Stimulated activated CD8-positive, alpha-beta memory T cell treated with anti-CD3 and anti-CD28 coated beads, Interleukin-2, amount 100 ng/mL, for 48 hours (primary cell): ENCODE data around the gene CAVIN1.
A peak's percentile ranks its signal among the peaks of the same experiment; 100 is the strongest.
"Not testable (repeated sequence)": the region's sequence is repeated elsewhere in the genome, so short reads cannot be mapped to it uniquely, and the experiment has no call there.

Experiments
- DNase-seq, 2 donors: peaks; one replicate each; pipeline ENCODE4 v3.0.0-alpha.2; 2020; ENCODE audit warnings: low read depth in 2 of 2

The CAVIN1 gene

GRCh38 chr17:42422958-42423712, at the start of gene CAVIN1:
Gene CAVIN1, minus strand, starts transcription at chr17:42423256. Its CDS starts 159 bp downstream, at chr17:42423097.
- DNase-seq: peak in 1 of 2 donors; percentile 40

- DNase-seq: no peak
Measured at GRCh38 chr17:42467889-42468288, 44.8 kb upstream of the CAVIN1 start.

- no peak for DNase-seq
Measured at GRCh38 chr17:42463976-42464400, 40.9 kb upstream of the CAVIN1 start.

- DNase-seq: no peak
Measured at GRCh38 chr17:42460371-42460770, 37.3 kb upstream of the CAVIN1 start.

GRCh38 chr17:42459801-42460281, 36.8 kb upstream of the CAVIN1 start:
- DNase-seq: no peak

GRCh38 chr17:42459256-42459800, 36.3 kb upstream of the CAVIN1 start:
- DNase-seq: peak in 1 of 2 donors; percentile 8

- peak; percentile 89 to 95 for DNase-seq
Measured at GRCh38 chr17:42458497-42459255, 35.6 kb upstream of the CAVIN1 start, which contains the start of gene ATP6V0A1. Gene ATP6V0A1, plus strand, starts transcription at chr17:42458878. Its CDS starts 2,017 bp downstream, at chr17:42460895.

GRCh38 chr17:42457107-42457792, 34.2 kb upstream of the CAVIN1 start:
- DNase-seq: no peak

GRCh38 chr17:42456223-42457106, 33.4 kb upstream of the CAVIN1 start:
- DNase-seq: no peak

GRCh38 chr17:42454987-42455386, 31.9 kb upstream of the CAVIN1 start:
- not testable (repeated sequence) for DNase-seq

- DNase-seq: no peak
Measured at GRCh38 chr17:42453439-42453838, 30.4 kb upstream of the CAVIN1 start.

- DNase-seq: not testable (repeated sequence)
Measured at GRCh38 chr17:42451270-42451669, 28.2 kb upstream of the CAVIN1 start.

GRCh38 chr17:42449838-42450237, 26.8 kb upstream of the CAVIN1 start:
- not testable (repeated sequence) for DNase-seq

- DNase-seq: not testable (repeated sequence)
Measured at GRCh38 chr17:42449176-42449575, 26.1 kb upstream of the CAVIN1 start.

- DNase-seq: no peak
Measured at GRCh38 chr17:42442196-42442565, 19.1 kb upstream of the CAVIN1 start.

- no peak for DNase-seq
Measured at GRCh38 chr17:42441371-42442195, 18.5 kb upstream of the CAVIN1 start.

GRCh38 chr17:42438600-42439567, 15.8 kb upstream of the CAVIN1 start:
- DNase-seq: no peak

GRCh38 chr17:42436391-42436790, 13.3 kb upstream of the CAVIN1 start:
- DNase-seq: no peak

GRCh38 chr17:42431758-42432161, 8.7 kb upstream of the CAVIN1 start:
- no peak for DNase-seq
